ENCODE results near the gene ADAMTS20. TPM values are rescaled to one million over a fixed set of nuclear protein-coding genes. Genes with fewer than 3 reads are reported as not detected.
A peak's percentile ranks its signal among the peaks of the same experiment; 100 is the strongest.

The ADAMTS20 gene
- total RNA-seq, 1 experiment from 2014 or later = not detected

- Histone ChIP-seq H3K9me3 (ENCODE audit: control insufficient read depth, insufficient read depth, low read depth, low read length) (no peaks in the 10 kb centered on the region), H3K27me3 (ENCODE audit: control insufficient read depth, insufficient read depth, low read length) (no peaks in the 10 kb centered on the region), H3K4me3 (ENCODE audit: low read depth in 2 of 2, low read length in 2 of 2) (no peak overlapping the region), H3K27ac (ENCODE audit: low read length) (no peak overlapping the region), H3K36me3 (ENCODE audit: control insufficient read depth, insufficient read depth, low read length) (no peaks in the 10 kb centered on the region), H3K4me1 (ENCODE audit: control insufficient read depth, insufficient read depth, low read length) (no peaks in the 10 kb centered on the region)
- intact Hi-C loops (cut with micrococcal nuclease; ENCODE audit: unreplicated experiment) = no loop called here
- DNase-seq (ENCODE audit: low read depth, low spot score) (no peak), ATAC-seq (no peak)
- in situ Hi-C loops (cut with HindIII; ENCODE audit: low pct_unique_long_range_greater_than_20kb, low sequenced_read_pairs) = no loop called here
- BruUV-seq (replicated peaks) = no TSS peak
- TF ChIP-seq REST (IDR thresholded peaks at IDR 0.05; ENCODE audit: insufficient read depth in 1 of 2, low read depth in 2 of 2, low read length in 1 of 2) = no peak
- TF ChIP-seq SIN3A (IDR thresholded peaks at IDR 0.05; ENCODE audit: borderline replicate concordance, insufficient read depth, low read depth, low read length) = no peak
- ChIA-PET CTCF (no interaction called here), POLR2A (no interaction called here)
Measured at GRCh38 chr12:43516045-43516444, 36.0 kb downstream of the ADAMTS20 start.

GRCh38 chr12:43501703-43502102, 50.3 kb downstream of the ADAMTS20 start:
- BruUV-seq (replicated peaks) = no TSS peak
- H3K27ac ChIP-seq (ENCODE audit: low read length) = no peak overlapping the region
- no peak for TF ChIP-seq TCF7L2 (IDR thresholded peaks at IDR 0.05; ENCODE audit: low read depth, low read length)
- peak; percentile 66; the same call in 1 of the 2 replicates for TF ChIP-seq CTCF (IDR thresholded peaks at IDR 0.05)
- TF ChIP-seq REST (IDR thresholded peaks at IDR 0.05; ENCODE audit: insufficient read depth in 1 of 2, low read depth in 2 of 2, low read length in 1 of 2) = no peak
- no peak for TF ChIP-seq SIN3A (IDR thresholded peaks at IDR 0.05; ENCODE audit: borderline replicate concordance, insufficient read depth, low read depth, low read length)
- no peak for TF ChIP-seq POLR2AphosphoS5 (IDR thresholded peaks at IDR 0.05; ENCODE audit: low read depth, low read length)
- intact Hi-C loops (cut with micrococcal nuclease; ENCODE audit: unreplicated experiment) (loop anchor here (5.0 kb wide), 2 partner anchors 221 to 381 kb away; no protein-coding TSS in a partner anchor), in situ Hi-C loops (cut with HindIII; ENCODE audit: low pct_unique_long_range_greater_than_20kb, low sequenced_read_pairs) (no loop called here)
- no peak for DNase-seq (ENCODE audit: low read depth, low spot score)
- no peaks in the 10 kb centered on the region for H3K9me3 ChIP-seq (ENCODE audit: control insufficient read depth, insufficient read depth, low read depth, low read length)
- no peaks in the 10 kb centered on the region for H3K36me3 ChIP-seq (ENCODE audit: control insufficient read depth, insufficient read depth, low read length)
- H3K4me1 ChIP-seq (ENCODE audit: control insufficient read depth, insufficient read depth, low read length) = no peaks in the 10 kb centered on the region
- POLR2A ChIA-PET = no interaction called here
- no peak overlapping the region for H3K4me3 ChIP-seq (ENCODE audit: low read depth in 2 of 2, low read length in 2 of 2)
- no peaks in the 10 kb centered on the region for H3K27me3 ChIP-seq (ENCODE audit: control insufficient read depth, insufficient read depth, low read length)
- CTCF ChIA-PET = interaction anchor here (1.0 kb wide), 1 partner anchor 380 kb away, joined by 3 read pairs; no protein-coding TSS in a partner anchor
- no peak for ATAC-seq
